HS-5 (cell line): ENCODE data around the gene ARRDC1.
"Not testable (repeated sequence)": the region's sequence is repeated elsewhere in the genome, so short reads cannot be mapped to it uniquely, and the experiment has no call there.

Experiments
- DNase-seq: peaks from one replicate; pipeline ENCODE4 v3.0.0-alpha.2; 2012; ENCODE audit warnings: low read depth

ARRDC1 gene

DNA sequence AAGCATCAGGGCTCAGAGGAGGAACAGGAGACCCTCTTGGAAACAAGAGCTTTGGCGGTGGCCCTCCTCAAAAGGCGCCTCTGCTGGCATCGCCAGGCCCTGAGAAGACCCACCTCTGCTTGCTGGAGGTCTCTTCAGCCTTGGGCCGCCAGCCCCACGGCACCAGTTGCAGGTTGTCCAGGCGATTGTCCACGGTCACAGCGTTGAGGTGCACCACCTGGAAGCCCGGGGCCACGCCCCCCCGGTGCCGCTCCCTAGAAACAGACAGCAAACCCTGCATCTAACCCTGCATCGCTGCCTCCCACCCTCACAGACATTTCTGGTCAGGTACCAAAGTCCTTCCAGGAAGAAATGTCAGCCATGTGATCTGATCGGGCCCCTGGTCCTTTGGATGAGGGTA is 18.6 kb upstream of the ARRDC1 start:
- DNase-seq = no peak

DNA sequence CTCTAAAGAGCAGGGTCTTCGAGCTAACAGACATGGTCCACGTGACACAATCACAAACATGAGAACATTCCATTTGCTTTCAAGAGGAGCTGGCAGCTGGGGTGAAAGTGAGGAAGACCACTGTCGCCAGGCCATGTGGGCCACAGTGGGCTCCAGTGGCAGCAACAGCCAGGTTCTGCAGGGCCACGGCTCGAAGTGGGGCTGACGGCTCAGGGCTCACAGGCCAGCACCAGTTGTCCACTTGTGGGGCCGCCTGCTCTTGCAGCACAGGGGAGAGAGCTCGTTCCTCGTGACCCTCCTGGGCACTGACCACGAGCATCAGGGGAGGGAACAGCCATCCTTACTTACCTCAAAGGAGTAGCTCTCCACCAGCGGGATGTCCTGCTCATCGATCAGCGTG is 17.2 kb upstream of the ARRDC1 start:
- no peak for DNase-seq

DNA sequence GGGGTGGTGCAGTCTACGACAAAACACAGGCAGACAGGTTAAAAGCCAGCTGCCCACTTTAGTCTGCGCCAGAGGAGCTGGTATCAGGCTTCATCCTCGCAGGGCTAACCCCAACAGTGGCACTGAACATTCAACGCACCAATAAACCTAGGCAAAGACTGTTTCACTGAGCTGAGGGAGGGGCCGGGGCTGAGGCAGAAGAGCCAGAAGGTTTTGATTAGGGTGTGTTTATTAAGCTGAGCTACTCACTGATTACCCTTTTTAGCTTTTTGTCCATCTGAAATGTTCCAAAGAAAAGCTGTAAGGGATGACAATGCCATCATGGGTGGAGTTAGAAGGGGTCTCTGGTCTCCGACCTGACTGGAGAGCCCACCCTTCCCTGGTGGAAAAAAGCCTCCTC is 16.6 kb upstream of the ARRDC1 start:
- DNase-seq = no peak

- DNase-seq = no peak
Observed at GRCh38 chr9:137589441-137590122, 15.9 kb upstream of the ARRDC1 start.

DNA sequence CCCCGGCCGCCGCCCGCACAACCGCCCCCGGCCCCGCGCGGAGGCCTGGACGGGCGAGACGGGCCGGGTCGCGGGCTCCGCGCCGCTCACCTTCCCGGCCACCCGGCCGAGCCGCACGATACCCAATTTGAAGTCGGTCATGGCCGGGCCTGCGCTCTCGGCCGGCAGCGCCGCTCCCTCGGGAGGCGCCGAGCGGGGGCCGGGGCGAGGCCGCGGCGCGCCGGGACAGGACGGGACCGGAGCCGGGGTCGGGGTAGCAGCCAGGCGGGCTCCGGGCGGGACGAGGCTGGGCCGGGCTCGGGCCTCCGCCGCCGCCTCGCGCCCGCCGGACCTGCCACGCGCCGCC is 15.4 kb upstream of the ARRDC1 start:
- no peak for DNase-seq

DNA sequence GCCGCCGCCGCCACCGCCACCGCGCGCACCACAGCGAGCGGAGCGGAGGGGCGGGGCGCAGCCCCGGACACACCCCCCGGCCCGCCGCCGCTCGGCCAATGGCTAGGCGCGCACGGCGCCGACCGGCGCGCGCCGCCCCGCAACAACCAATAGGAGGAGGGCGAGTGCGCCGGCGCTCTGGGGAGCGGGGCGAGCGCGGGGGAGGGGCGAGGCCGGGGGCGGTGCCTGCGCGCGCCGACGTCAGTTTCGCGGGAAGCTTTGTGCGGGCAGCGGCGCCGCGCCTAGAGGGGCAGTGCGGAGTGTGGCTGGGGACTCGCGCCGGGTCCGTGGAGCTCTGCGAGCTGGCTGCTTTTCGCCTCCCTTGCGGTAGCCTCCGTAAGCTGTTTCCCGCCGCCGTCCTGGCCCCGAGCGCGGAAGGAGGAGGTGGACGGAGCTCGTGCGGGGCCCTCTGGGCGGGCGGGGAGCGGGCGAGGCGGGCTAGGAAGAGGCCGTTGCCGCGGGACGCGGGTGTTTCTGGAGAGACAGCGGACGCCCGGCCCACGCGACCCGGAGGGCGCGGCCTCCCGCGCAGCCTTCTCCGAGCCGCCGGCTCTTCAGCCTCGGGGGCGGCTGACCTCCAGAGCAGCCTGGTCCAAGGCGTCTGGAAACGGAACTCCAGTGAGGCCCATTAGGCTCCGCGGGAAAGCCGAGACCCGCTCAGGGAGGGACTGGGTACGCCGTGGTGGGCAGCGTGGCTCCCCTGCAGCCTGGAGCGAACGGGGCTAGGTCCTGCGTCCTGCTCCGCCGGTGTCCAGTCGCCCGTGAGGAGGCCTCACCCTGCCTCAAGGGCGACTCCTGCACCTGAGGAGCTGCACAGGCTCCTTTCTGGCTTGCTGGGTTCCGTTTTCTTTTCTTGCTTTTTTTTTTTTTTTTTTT is 14.8 kb upstream of the ARRDC1 start, which contains the start of gene ZMYND19:
Gene ZMYND19, minus strand, starts transcription at position 44 of the 915 bp plus-strand sequence. CDS start 249 bp downstream, outside the sequence.
- DNase-seq = peak; percentile 39

DNA sequence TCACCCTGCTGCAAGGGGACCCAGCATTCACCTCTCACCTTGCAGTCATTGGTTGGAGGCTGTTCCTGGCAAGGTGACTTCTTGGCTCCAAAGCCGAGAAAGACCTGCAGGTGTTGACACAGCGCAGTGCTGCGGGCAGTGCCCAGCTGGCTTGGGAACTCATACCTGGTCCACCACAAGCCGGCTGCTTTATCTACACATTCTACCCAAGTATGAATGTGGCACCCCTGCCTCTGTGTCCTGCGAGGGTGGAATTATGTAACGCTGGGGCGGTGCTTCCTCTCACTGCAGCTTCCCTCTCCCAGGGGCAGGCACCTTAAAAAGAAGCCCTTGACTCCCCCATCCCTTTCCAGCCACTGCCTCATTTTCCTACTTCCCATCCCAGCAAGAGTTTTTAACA is 12.7 kb upstream of the ARRDC1 start:
- no peak for DNase-seq

- no peak for DNase-seq
Observed at GRCh38 chr9:137593176-137593575, 12.3 kb upstream of the ARRDC1 start.

GRCh38 chr9:137596577-137596976 is 8.9 kb upstream of the ARRDC1 start:
- not testable (repeated sequence) for DNase-seq

GRCh38 chr9:137598943-137599342 is 6.5 kb upstream of the ARRDC1 start:
- DNase-seq = no peak

GRCh38 chr9:137602661-137603060 is 2.8 kb upstream of the ARRDC1 start:
- DNase-seq = no peak

- DNase-seq = no peak
Observed at GRCh38 chr9:137603879-137604278, 1.6 kb upstream of the ARRDC1 start.

DNA sequence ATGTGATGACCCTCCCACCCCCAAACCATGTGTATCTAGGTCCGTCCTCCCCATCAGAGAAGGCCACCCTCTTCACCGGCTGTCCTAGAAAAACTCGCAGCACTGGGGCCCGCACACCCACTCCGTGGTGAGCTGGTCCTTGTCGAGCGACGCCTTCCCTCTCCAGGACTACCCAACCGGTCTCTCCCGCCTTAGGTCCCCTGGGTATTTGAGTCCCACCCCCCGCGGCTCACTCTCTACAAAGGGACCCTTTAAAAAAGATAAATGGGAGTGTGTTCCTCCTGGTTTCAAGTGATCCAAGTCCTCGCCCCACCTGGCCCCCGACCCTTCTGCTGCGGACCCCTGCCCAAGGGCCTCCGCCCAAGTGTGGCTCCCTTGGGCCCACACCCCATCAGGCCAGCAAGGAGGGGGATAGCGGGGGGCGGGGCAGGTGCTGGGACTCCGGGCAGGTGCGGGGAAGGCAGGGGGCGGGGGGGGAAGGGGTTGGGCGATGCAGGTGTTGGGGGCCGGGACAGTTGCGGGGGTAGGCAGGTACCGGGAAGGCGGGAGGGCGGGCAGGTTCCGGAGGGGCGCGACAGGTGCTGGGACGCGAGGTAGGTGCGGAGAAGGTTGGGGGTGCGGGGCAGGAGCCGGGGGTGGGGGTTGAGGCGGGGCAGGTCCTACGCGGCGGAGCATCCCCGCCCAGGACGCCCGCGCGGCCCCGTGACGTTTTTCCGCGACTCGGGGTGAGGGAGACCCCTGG is 970 bp upstream of the ARRDC1 start:
- DNase-seq = no peak

DNA sequence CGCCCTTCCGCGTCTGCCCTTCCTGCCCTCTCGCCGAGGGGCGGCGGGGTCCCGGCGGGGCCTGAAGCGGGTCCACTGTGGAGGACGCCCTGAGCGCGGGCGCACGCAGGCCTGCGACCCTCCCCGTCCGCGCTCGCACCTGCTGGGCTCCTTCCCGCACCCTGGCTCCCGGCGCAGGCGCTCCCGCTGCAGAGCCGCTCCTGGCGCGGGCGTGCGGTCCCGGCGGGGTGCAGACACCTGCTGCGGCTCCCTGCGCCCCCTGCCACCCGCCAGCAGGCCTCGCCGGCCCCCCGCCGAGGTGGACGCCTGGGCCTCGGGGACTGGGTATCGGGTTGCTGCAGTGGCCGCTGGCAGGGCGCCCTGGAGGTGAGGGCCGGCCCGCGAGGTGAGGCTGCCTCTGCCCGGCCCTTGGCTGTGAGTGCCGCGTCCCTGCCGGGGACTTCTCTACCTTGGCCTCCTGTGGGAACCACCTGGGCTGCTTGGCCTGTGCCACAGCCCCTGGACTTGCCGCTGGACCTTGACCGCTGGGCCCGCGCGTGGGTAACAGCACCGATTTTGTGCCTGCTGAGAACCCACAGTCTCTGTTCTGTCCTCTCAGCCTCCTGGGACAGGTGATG is 627 bp downstream of the ARRDC1 start:
- no peak for DNase-seq

- DNase-seq = no peak
Observed at GRCh38 chr9:137606734-137607138, 1.2 kb downstream of the ARRDC1 start.

- DNase-seq = no peak
Observed at GRCh38 chr9:137607141-137607857, 1.8 kb downstream of the ARRDC1 start.

DNA sequence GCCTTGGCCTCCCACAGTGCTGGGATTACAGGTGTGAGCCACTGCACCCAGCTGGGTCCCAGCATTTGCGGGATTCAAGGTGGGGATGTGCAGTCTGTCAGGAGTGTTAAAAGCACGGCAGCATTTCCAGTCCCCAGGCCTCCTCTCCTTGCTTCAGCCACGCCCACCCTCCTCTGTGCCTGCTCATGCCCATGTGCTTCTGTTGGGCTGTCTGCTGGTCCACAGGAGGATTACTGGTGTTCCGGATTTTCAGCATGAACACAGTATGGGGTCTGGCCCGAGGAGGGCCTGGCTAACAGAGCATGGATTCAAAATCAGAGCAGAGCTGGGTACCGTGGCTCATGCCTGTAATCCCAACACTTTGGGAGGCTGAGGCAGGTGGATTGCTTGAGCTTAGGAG is 5.5 kb downstream of the ARRDC1 start:
- no peak for DNase-seq

DNA sequence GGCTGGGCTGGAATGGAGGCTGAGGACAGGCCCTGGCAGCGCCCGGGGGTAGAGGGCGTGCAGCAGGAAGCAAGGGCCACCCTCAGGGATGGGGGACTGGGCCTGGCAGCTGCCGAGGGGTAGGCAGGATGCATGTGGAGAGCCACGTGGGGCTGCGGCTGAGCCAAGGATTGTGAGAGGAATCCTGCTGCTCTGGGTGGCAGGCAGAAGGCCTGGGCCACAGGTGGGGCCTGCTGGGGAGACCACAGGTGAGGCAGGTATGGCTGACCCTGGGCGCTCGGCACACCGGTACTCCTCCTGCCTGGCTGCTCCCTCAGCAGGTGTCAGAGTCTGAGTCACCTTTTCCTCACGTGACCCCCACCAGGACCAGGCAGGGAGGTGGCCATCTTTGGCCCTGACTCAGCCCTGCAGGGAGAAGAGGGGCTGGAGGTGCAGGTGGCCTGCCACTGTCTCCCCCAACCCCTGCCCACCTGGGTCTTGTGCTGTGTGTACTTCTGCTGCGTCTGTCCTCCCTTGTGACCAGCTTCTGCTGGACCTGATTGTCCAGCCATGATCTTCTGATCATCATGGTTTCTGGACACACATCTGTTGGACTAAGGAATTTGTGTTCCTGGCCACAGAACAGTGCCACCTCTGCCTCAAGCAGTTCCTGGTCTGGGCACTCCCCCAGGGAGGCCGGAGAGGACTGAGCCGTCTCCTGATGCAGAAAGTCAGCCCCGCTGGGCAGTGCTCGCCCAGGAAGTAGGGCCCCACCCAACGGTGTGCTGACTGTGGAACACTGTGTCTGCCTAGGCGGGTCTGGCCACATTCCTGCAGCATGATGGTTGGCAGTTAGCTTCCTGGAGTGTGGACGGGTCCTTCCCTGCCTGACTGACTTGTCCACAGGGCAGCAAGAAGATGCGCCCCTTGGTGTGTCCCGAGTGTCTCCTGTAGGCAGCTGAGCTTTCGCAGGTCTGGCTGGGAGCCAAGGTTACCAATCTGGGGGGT is 6.4 kb downstream of the ARRDC1 start:
- DNase-seq = peak; percentile 79

- no peak for DNase-seq
Observed at GRCh38 chr9:137612741-137613142, 7.3 kb downstream of the ARRDC1 start.

DNA sequence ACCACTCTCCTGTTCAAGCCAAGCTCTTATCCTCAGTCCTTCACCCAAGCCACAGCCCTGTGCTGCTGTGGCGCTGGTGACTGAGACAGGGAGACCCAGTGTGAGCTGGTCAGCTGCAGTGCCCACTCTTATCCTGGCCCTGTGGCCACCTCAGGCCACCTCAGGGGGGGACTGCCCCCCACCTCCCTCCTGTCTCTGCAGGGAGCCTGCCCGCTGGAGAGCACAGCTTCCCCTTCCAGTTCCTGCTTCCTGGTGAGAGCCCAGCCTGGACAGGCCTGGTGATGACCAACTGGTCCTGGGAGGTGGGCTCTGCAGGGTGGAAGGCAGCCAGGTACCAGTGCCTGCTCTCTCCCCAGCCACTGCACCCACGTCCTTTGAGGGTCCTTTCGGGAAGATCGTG is 7.8 kb downstream of the ARRDC1 start:
- no peak for DNase-seq
